22Rv1 (cell line): ENCODE measurements around the gene EEA1.
"Not testable (repeated sequence)": the region's sequence is repeated elsewhere in the genome, so short reads cannot be mapped to it uniquely, and the experiment has no call there.

Experiments
- H3K27ac ChIP-seq: fragments of 450-650 bp; 2 replicates; pipeline ENCODE4 v1.5.1; 2017
- ZFX ChIP-seq: fragments of 450-650 bp; IDR thresholded peaks from 2 replicates; pipeline ENCODE4 v1.6.1; 2017; ENCODE audit warnings: antibody characterized with exemption, borderline replicate concordance
- TF ChIP-seq, protein P1 (sequence below): fragments of 450-650 bp; IDR thresholded peaks from 2 replicates; pipeline ENCODE4 v1.5.1; 2017; ENCODE audit warnings: mild to moderate bottlenecking

EEA1 gene

DNA sequence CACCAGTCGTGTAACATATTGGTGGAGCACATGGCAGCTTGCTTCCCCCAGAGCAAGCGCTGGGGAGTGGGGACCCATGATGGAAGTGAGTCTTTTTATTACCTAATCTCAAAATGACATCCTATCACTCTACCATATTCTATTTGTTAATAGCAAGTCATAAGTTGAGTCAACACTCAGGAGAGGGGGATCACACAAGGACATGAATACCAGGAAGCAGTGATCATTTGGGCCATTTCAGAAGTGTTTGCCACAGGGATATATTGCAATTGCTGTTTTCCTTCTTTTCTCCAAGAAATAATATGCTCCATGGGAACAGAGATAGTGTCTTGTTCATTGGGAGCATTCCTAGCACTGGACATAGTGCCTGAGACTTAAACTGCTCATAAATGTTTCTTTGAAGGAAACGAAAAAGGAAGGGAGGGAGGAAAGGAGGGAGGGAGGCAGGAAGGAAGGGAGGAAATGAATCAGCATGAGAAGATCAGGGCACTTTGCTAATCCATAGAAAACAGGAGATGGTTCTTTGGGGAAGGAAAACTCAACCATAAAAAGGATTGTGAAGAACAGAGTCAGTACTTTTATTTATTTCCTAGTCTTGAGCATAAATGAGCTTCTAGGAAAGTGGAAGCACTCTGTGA lies 39.2 kb upstream of the EEA1 start:
- no peak overlapping the region for H3K27ac ChIP-seq
- TF ChIP-seq, protein P1, sequence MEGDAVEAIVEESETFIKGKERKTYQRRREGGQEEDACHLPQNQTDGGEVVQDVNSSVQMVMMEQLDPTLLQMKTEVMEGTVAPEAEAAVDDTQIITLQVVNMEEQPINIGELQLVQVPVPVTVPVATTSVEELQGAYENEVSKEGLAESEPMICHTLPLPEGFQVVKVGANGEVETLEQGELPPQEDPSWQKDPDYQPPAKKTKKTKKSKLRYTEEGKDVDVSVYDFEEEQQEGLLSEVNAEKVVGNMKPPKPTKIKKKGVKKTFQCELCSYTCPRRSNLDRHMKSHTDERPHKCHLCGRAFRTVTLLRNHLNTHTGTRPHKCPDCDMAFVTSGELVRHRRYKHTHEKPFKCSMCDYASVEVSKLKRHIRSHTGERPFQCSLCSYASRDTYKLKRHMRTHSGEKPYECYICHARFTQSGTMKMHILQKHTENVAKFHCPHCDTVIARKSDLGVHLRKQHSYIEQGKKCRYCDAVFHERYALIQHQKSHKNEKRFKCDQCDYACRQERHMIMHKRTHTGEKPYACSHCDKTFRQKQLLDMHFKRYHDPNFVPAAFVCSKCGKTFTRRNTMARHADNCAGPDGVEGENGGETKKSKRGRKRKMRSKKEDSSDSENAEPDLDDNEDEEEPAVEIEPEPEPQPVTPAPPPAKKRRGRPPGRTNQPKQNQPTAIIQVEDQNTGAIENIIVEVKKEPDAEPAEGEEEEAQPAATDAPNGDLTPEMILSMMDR = no peak
- TF ChIP-seq ZFX = no peak

DNA sequence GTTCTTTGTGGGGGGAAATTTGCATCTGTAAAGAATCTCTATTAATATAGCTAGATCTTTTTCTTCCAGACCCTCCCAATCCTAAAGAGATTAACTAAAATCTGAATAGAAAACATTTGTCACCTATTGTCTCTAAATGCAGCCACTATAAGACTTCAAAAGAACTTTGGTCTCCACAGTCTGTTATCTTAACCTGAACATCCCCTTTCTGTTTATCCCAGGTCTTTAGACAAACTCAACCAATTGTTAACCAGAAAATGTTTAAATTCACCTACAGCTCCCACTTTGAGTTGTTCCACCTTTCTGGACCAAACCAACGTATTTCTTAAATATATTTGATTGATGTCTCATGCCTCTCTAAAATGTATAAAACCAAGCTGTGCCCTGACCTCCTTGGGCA lies 35.3 kb upstream of the EEA1 start:
- H3K27ac ChIP-seq = not testable (repeated sequence)

DNA sequence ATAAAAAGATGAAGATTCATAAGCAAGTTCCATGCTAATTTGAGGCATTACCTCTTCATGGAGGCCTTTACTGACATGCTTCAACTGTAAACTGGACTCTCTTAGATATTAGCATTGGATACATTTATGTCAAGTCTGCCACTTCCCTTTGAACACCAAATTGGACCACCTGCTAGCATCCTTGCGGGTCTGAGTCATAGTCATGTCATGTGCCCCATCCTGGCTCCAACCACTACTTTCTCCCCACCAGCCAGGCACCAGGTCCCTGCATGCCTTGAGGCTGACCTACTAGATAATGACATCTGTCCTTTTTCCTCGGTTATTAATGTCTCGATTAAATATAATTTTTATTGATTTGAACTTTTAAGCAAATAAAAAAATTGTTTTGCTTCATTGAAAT lies 32.9 kb upstream of the EEA1 start:
- no peak for TF ChIP-seq ZFX
- TF ChIP-seq, protein P1 = no peak

DNA sequence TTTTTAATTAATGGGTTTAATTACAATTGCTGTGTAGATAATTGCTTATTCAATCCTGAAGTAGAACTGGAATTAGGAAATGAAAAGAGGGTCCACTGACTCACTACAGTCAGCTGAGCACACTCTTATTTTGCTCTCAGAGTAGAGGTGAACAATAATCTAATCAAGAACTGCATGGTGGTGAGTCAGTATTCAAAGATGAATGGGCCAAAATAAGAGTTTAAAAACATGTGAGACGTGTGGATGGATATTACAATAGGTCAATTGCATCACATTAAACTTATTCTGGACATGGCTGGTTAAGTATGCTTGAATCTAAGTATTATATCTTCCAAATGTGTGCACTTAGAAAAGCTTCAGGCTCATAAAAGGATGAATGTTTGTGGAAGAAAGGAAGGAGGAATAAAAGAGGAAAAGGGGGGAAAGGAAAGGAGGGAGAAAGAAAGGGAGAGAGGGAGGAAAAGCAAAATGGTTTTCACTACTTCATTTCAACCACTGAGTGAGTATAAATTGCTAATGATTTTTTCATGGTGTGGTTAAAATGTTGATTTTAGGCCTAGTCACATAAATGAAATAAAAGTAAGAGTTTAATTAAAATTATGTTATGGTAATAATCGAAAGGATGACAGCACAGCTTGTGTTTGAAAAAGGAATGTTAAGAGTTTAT lies 27.0 kb upstream of the EEA1 start:
- no peak overlapping the region for H3K27ac ChIP-seq
- no peak for TF ChIP-seq ZFX
- TF ChIP-seq, protein P1 = no peak

More for the DNA sequence above, 32.9 kb upstream of the EEA1 start:
- H3K27ac ChIP-seq = no peak overlapping the region

DNA sequence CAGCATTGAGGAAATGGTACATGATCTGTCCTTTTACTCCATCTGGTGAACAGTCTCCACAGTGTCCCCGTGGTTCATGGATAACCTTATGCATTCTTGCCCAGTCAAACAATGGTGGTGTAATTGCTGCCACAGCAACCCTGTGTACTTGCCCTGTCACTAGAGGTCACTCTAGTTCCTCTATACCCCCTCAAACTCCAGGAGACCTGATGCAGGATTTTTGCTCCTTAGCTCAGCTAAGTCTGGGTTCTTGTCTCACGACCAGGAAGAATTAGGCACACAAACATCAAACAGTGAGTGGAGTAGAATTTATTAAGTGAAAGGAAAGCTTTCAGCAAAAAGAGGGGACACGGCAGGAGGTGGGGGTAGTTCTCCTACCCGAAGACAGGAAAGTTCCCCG lies 24.7 kb upstream of the EEA1 start:
- no peak for TF ChIP-seq ZFX
- TF ChIP-seq, protein P1 = 0 out of 2 replicates have a peak, but pooled peaks have one; percentile 7
- H3K27ac ChIP-seq = no peak overlapping the region

DNA sequence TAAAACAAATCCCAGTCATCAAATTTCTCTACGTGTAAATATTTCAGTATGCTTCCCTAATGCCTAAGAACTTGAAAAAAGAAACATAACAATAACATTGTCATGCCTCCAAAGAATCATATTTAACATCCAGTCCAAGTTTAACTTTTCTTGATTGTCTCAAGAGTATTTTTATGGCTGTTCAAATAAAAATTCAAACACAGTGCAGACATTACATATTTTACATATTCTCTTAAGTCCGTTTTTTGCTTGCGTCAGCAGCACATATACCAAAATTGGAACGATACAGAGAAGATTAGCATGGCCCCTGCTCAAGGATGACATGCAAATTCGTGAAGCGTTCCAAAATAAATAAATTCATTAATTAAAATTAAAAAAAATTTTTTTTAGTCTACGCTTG lies 23.3 kb upstream of the EEA1 start:
- H3K27ac ChIP-seq = no peak overlapping the region

DNA sequence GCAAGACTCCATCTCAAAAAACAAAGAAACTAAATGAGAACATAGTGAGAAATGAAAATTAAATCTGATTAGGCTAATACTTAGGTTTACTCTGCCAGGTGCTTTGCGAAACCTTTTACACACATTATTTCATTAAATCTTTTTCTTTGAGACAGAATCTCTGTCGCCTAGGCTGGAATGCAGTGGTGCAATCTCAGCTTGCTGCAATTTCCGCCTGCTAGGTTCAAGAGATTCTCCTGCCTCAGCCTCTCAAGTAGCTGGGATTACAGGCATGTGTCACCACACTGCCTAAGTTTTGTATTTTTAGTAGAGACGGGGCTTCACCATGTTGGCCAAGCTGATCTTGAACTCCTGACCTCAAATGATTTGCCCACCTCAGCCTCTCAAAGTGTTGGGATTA lies 21.9 kb upstream of the EEA1 start:
- H3K27ac ChIP-seq = no peak overlapping the region
- TF ChIP-seq, protein P1 = no peak
- no peak for TF ChIP-seq ZFX

More for the DNA sequence above, 23.3 kb upstream of the EEA1 start:
- TF ChIP-seq ZFX = no peak
- TF ChIP-seq, protein P1 = no peak
